Hippocampal formation (tissue), 2 donors: Measurements from ENCODE around the gene DRC7.

Experiments
- DNase-seq, 2 donors: peaks; one replicate each; lab custom pipeline; 2025; lab: John Stamatoyannopoulos, UW

Gene DRC7

GRCh38 chr16:57690782-57691471 lies 3.7 kb upstream of the DRC7 start:
- DNase-seq: no peak

GRCh38 chr16:57692636-57693035 lies 2.0 kb upstream of the DRC7 start:
- DNase-seq: no peak

GRCh38 chr16:57693550-57693949 lies 1.1 kb upstream of the DRC7 start:
- no peak for DNase-seq

- no peak for DNase-seq
Observed at GRCh38 chr16:57694231-57694724, 328 bp upstream of the DRC7 start.

GRCh38 chr16:57695680-57696069 lies 1.1 kb downstream of the DRC7 start:
- DNase-seq: no peak

GRCh38 chr16:57696240-57696639 lies 1.6 kb downstream of the DRC7 start:
- DNase-seq: no peak

GRCh38 chr16:57697896-57698537 lies 3.4 kb downstream of the DRC7 start:
- no peak for DNase-seq

GRCh38 chr16:57698812-57699405 lies 4.3 kb downstream of the DRC7 start:
- DNase-seq: no peak

- DNase-seq: no peak
Observed at GRCh38 chr16:57699481-57699880, 4.9 kb downstream of the DRC7 start.

- DNase-seq: no peak
Observed at GRCh38 chr16:57699899-57700298, 5.3 kb downstream of the DRC7 start.

GRCh38 chr16:57700781-57701551 lies 6.4 kb downstream of the DRC7 start:
- no peak for DNase-seq

GRCh38 chr16:57701759-57702371 lies 7.3 kb downstream of the DRC7 start:
- no peak for DNase-seq

GRCh38 chr16:57703416-57704010 lies 8.9 kb downstream of the DRC7 start:
- no peak for DNase-seq

- DNase-seq: no peak
Observed at GRCh38 chr16:57704011-57704904, 9.7 kb downstream of the DRC7 start.

GRCh38 chr16:57704905-57705852 lies 10.6 kb downstream of the DRC7 start:
- no peak for DNase-seq

GRCh38 chr16:57706717-57707116 lies 12.1 kb downstream of the DRC7 start:
- no peak for DNase-seq

GRCh38 chr16:57707331-57707730 lies 12.7 kb downstream of the DRC7 start:
- no peak for DNase-seq

- no peak for DNase-seq
Observed at GRCh38 chr16:57708168-57708567, 13.6 kb downstream of the DRC7 start.

GRCh38 chr16:57709663-57710062 lies 15.1 kb downstream of the DRC7 start:
- DNase-seq: no peak
